HepG2 (cell line): ENCODE measurements around the gene UTS2R. TPM values are rescaled to one million over a fixed set of nuclear protein-coding genes. Genes with fewer than 3 reads are reported as not detected.
A peak's percentile ranks its signal among the peaks of the same experiment; 100 is the strongest.

Experiments used
- ARNT ChIP-seq: fragments of 450-650 bp; IDR thresholded peaks from 2 replicates; pipeline ENCODE4 v1.6.1; 2017
- E2F2 ChIP-seq: sonication (generic); formaldehyde crosslinking; IDR thresholded peaks from 2 replicates; pipeline ENCODE4 v1.4.0; 2020; ENCODE audit warnings: missing genetic modification reagents, borderline replicate concordance
- FOXA1 ChIP-seq, 2 experiments: fragments of 450-650 bp in 1 of 2; sonication (generic) in 1 of 2; formaldehyde crosslinking in 1 of 2; IDR thresholded peaks; 2 replicates each; pipeline versions ENCODE4 v1.4.0 to v1.6.1; 2016 to 2020; ENCODE audit warnings: missing genetic modification reagents in 1 of 2
- GLMP ChIP-seq: sonication (generic); formaldehyde crosslinking; IDR thresholded peaks from 2 replicates; pipeline ENCODE4 v1.9.0; 2021; ENCODE audit warnings: missing genetic modification reagents, mild to moderate bottlenecking, borderline replicate concordance
- HMG20A ChIP-seq: IDR thresholded peaks from 2 replicates; pipeline ENCODE4 v1.6.1; 2016; ENCODE audit warnings: borderline replicate concordance
- JUN ChIP-seq: sonication (generic); formaldehyde crosslinking; IDR thresholded peaks from 2 replicates; pipeline ENCODE4 v1.4.0; 2020; ENCODE audit warnings: mild to moderate bottlenecking, missing genetic modification reagents
- NBN ChIP-seq: fragments of 450-650 bp; conservative IDR thresholded peaks from 2 replicates; pipeline ENCODE4 v1.6.1; 2017
- RXRB ChIP-seq: IDR thresholded peaks from 2 replicates; pipeline ENCODE4 v1.6.1; 2016; ENCODE audit warnings: borderline replicate concordance, missing genetic modification reagents, missing compliant biosample characterization
- SNAPC2 ChIP-seq: sonication (generic); formaldehyde crosslinking; IDR thresholded peaks from 2 replicates; pipeline ENCODE4 v1.8.1; 2022; ENCODE audit warnings: mild to moderate bottlenecking, missing genetic modification reagents
- SP1 ChIP-seq, 2 experiments: fragments of 450-650 bp in 1 of 2; sonication (generic) in 1 of 2; formaldehyde crosslinking in 1 of 2; IDR thresholded peaks; 2 replicates each; pipeline versions ENCODE4 v1.4.0 to v1.6.1; 2016 to 2020; ENCODE audit warnings: missing genetic modification reagents in 1 of 2
- YEATS4 ChIP-seq: sonication (generic); formaldehyde crosslinking; IDR thresholded peaks from 2 replicates; pipeline ENCODE4 v1.4.0; 2020; ENCODE audit warnings: missing genetic modification reagents, borderline replicate concordance
- ZBTB20 ChIP-seq: sonication (generic); formaldehyde crosslinking; IDR thresholded peaks from 2 replicates; pipeline ENCODE4 v1.8.1; 2023; ENCODE audit warnings: missing genetic modification reagents, low read depth, mild to moderate bottlenecking, borderline replicate concordance
- ZFP90 ChIP-seq: sonication (generic); formaldehyde crosslinking; IDR thresholded peaks from 2 replicates; pipeline ENCODE4 v1.8.0; 2022; ENCODE audit warnings: missing genetic modification reagents, mild to moderate bottlenecking, inconsistent platforms, borderline replicate concordance
- ZFY ChIP-seq: sonication (generic); formaldehyde crosslinking; IDR thresholded peaks from 2 replicates; pipeline ENCODE4 v1.4.0; 2020; ENCODE audit warnings: missing genetic modification reagents
- ZNF143 ChIP-seq: sonication (generic); formaldehyde crosslinking; IDR thresholded peaks from 2 replicates; pipeline ENCODE4 v1.4.0; 2020; ENCODE audit warnings: missing genetic modification reagents
- ZSCAN12 ChIP-seq: sonication (generic); formaldehyde crosslinking; IDR thresholded peaks from 2 replicates; pipeline ENCODE4 v1.9.0; 2021; ENCODE audit warnings: mild to moderate bottlenecking, missing genetic modification reagents
- polyA plus RNA-seq, 8 experiments: library from polyadenylated mRNA; depleted of rRNA in 3 of 8; stranded (reverse) in 7 of 8; unstranded in 1 of 8; fragments of >200 nt; fragmentation: Illumina TruSeq in 4 of 8; extraction: Trizol in 4 of 8; gene quantifications; 2 replicates each; pipeline versions ENCODE4 v1.2.1 to v1.2.3, GENCODE V29; 2011 to 2016; ENCODE audit warnings: low read depth in 4 of 8, missing spikeins in 1 of 8, mixed read lengths in 1 of 8; ENCODE audit not compliant: insufficient read depth in 1 of 8
- total RNA-seq, 5 experiments: library from RNA; depleted of rRNA; stranded (reverse); fragments of >200 nt; fragmentation: Illumina TruSeq; extraction: Trizol; gene quantifications; 2 replicates each; pipeline ENCODE4 v1.2.3, GENCODE V29; 2016; ENCODE audit warnings: low read depth in 1 of 5
- TF ChIP-seq, protein P1 (sequence below): IDR thresholded peaks from 2 replicates; pipeline ENCODE4 v1.6.1; 2012; ENCODE audit warnings: low read depth, low read length, improper control_type of control experiment
- TF ChIP-seq, protein P2 (sequence below): sonication (generic); formaldehyde crosslinking; IDR thresholded peaks from 2 replicates; pipeline ENCODE4 v1.4.0; 2020; ENCODE audit warnings: missing genetic modification reagents
- TF ChIP-seq, protein P3 (sequence below): sonication (generic); formaldehyde crosslinking; IDR thresholded peaks from 2 replicates; pipeline ENCODE4 v1.5.1; 2020; ENCODE audit warnings: missing genetic modification reagents, mild to moderate bottlenecking, borderline replicate concordance

UTS2R gene
- total and polyA plus RNA-seq, 2 of the 13 experiments (the other 11 are each of a cell fraction or from before 2014, with no cell fraction given): 0.13 to 0.15 TPM

DNA sequence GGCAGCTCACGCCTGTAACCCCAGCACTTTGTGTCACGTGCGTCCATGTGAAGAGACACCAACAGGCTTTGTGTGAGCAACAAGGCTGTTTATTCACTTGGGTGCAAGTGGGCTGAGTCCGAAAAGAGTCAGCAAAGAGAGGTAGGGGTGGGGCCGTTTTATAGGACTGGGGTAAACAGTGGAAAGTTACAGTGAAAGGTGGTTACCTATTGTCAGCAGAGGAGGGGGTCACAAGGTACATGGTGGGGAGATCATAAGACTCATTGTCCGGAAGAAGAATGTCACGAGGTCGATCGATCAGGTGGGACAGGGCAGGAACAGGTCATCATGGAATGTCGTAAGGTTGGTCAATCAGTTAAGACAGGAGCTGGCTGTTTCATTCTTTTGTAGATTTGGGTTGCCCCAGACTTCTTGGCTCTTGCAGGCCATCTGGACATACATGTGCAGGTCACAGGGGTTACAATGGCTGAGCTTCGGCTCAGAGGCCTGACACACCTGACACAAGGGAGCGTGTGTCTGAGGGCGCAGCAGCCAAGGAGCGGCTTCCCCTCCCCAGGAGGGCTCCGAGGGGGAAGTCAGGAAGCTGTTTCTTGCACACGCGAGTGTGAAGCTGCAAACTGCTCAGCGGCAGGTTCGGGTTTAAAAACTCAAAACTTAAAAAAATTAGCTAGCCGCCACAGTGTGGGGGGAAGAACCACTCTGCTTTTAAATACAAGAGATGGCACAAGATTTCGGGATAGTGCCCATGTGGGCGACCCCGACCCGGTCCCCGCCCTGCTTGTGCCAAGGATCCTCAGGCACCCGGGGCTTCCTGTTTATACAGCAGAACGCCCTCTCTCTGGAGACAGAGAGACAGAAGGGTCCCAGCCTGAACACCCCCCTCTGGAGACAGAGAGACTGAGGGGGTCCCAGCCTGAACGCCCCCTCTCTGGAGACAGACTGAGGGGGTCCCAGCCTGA lies 24.9 kb upstream of the UTS2R start (continued):
- TF ChIP-seq, protein P1, sequence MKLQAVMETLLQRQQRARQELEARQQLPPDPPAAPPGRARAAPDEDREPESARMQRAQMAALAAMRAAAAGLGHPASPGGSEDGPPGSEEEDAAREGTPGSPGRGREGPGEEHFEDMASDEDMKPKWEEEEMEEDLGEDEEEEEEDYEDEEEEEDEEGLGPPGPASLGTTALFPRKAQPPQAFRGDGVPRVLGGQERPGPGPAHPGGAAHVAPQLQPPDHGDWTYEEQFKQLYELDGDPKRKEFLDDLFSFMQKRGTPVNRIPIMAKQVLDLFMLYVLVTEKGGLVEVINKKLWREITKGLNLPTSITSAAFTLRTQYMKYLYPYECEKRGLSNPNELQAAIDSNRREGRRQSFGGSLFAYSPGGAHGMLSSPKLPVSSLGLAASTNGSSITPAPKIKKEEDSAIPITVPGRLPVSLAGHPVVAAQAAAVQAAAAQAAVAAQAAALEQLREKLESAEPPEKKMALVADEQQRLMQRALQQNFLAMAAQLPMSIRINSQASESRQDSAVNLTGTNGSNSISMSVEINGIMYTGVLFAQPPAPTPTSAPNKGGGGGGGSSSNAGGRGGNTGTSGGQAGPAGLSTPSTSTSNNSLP: peak; percentile 58; the same call in 1 of the 2 replicates
- TF ChIP-seq, protein P2, sequence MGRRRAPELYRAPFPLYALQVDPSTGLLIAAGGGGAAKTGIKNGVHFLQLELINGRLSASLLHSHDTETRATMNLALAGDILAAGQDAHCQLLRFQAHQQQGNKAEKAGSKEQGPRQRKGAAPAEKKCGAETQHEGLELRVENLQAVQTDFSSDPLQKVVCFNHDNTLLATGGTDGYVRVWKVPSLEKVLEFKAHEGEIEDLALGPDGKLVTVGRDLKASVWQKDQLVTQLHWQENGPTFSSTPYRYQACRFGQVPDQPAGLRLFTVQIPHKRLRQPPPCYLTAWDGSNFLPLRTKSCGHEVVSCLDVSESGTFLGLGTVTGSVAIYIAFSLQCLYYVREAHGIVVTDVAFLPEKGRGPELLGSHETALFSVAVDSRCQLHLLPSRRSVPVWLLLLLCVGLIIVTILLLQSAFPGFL (CRISPR knock-in tag): no peak
- no peak for TF ChIP-seq SP1 (IDR thresholded peaks at IDR 0.05)
- 0 out of 2 replicates have a peak, but pooled peaks have one; percentile 15 for TF ChIP-seq SP1 (CRISPR knock-in tag; IDR thresholded peaks at IDR 0.05)
- TF ChIP-seq ZFP90 (CRISPR knock-in tag): peak; percentile 76; the same call in 1 of the 2 replicates
- no peak for TF ChIP-seq ARNT
- no peak for TF ChIP-seq GLMP (CRISPR knock-in tag)
- no peak; the same call in 1 of the 2 replicates for TF ChIP-seq NBN
- TF ChIP-seq, protein P3, sequence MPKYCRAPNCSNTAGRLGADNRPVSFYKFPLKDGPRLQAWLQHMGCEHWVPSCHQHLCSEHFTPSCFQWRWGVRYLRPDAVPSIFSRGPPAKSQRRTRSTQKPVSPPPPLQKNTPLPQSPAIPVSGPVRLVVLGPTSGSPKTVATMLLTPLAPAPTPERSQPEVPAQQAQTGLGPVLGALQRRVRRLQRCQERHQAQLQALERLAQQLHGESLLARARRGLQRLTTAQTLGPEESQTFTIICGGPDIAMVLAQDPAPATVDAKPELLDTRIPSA (CRISPR knock-in tag): no peak; the same call in 1 of the 2 replicates
- peak; percentile 89 for TF ChIP-seq JUN (CRISPR knock-in tag)
- peak; percentile 66 for TF ChIP-seq ZFY (CRISPR knock-in tag)
- no peak for TF ChIP-seq ZSCAN12 (CRISPR knock-in tag)
- peak; percentile 99 for TF ChIP-seq RXRB
- no peak for TF ChIP-seq E2F2 (CRISPR knock-in tag)
- TF ChIP-seq ZBTB20 (CRISPR knock-in tag): peak; percentile 89
- 0 out of 2 replicates have a peak, but pooled peaks have one; percentile 28 for TF ChIP-seq SNAPC2 (CRISPR knock-in tag)
- TF ChIP-seq YEATS4: peak; percentile 86
- TF ChIP-seq ZNF143 (CRISPR knock-in tag): peak; percentile 52; the same call in 1 of the 2 replicates
- TF ChIP-seq HMG20A: peak; percentile 93
- peak; percentile 84 for TF ChIP-seq FOXA1 (IDR thresholded peaks at IDR 0.05)
- peak; percentile 89 for TF ChIP-seq FOXA1 (CRISPR knock-in tag; IDR thresholded peaks at IDR 0.05)
